Activated CD4-positive, alpha-beta T cell treated with anti-CD3 and anti-CD28 coated beads, Interleukin-2, amount 50 U/mL, for 48 hours (primary cell): ENCODE data around the gene NEAT1.

Experiments used
- DNase-seq, 2 experiments: peaks; one replicate each; pipeline ENCODE4 v3.0.0-alpha.2; 2020

The NEAT1 gene

GRCh38 chr11:65422633-65423515, at the start of gene NEAT1:
Gene NEAT1 (plus strand): TSS chr11:65422798.
- DNase-seq = peak; percentile 96 to 97

GRCh38 chr11:65373839-65374580, 48.6 kb upstream of the NEAT1 start:
- no peak for DNase-seq

GRCh38 chr11:65375012-65375411, 47.6 kb upstream of the NEAT1 start:
- no peak for DNase-seq

GRCh38 chr11:65376138-65376713, 46.4 kb upstream of the NEAT1 start:
- no peak for DNase-seq

GRCh38 chr11:65377036-65377435, 45.6 kb upstream of the NEAT1 start:
- DNase-seq = no peak

- DNase-seq = no peak
Observed at GRCh38 chr11:65377777-65378176, 44.8 kb upstream of the NEAT1 start.

GRCh38 chr11:65378208-65378927, 44.2 kb upstream of the NEAT1 start:
- DNase-seq = no peak

GRCh38 chr11:65378928-65379638, 43.5 kb upstream of the NEAT1 start:
- no peak for DNase-seq

- no peak for DNase-seq
Observed at GRCh38 chr11:65379698-65380459, 42.7 kb upstream of the NEAT1 start.

GRCh38 chr11:65380460-65381119, 42.0 kb upstream of the NEAT1 start:
- no peak for DNase-seq

- DNase-seq = no peak
Observed at GRCh38 chr11:65381716-65382032, 40.9 kb upstream of the NEAT1 start.

GRCh38 chr11:65382033-65382803, 40.4 kb upstream of the NEAT1 start, which contains the start of gene SLC25A45:
Gene SLC25A45 (minus strand): TSS chr11:65382646. CDS start chr11:65381951, 695 bp downstream.
- peak; percentile 93 to 95 for DNase-seq

- no peak for DNase-seq
Observed at GRCh38 chr11:65382804-65383368, 39.7 kb upstream of the NEAT1 start.

- no peak for DNase-seq
Observed at GRCh38 chr11:65383778-65384177, 38.8 kb upstream of the NEAT1 start.

GRCh38 chr11:65384301-65384889, 38.2 kb upstream of the NEAT1 start:
- DNase-seq = peak in 1 of 2 experiments; percentile 28

- peak; percentile 85 to 87 for DNase-seq
Observed at GRCh38 chr11:65386307-65387140, 36.1 kb upstream of the NEAT1 start, which contains the start of gene FRMD8. Gene FRMD8 (plus strand): TSS chr11:65386637. CDS start chr11:65387037, 400 bp downstream.

GRCh38 chr11:65388731-65389130, 33.9 kb upstream of the NEAT1 start:
- no peak for DNase-seq

- DNase-seq = no peak
Observed at GRCh38 chr11:65389294-65389980, 33.2 kb upstream of the NEAT1 start.
